D721Med (cell line): Measurements from ENCODE around the gene LRP1-AS.

Experiments used
- DNase-seq: peaks from one replicate; pipeline ENCODE4 v3.0.0; 2011; ENCODE audit warnings: low spot score; ENCODE audit not compliant: insufficient read length
- FAIRE-seq: peaks from 2 replicates; lab custom pipeline; 2011; peaks lifted over from hg19 to GRCh38; lab: Jason Lieb, UNC
- TF ChIP-seq, protein P1 (sequence below): IDR thresholded peaks from 2 replicates; pipeline ENCODE4 v1.5.1; 2012; ENCODE audit warnings: mild to moderate bottlenecking, control low read depth; ENCODE audit not compliant: insufficient read depth; ENCODE audit errors: missing control alignments

Gene LRP1-AS

DNA sequence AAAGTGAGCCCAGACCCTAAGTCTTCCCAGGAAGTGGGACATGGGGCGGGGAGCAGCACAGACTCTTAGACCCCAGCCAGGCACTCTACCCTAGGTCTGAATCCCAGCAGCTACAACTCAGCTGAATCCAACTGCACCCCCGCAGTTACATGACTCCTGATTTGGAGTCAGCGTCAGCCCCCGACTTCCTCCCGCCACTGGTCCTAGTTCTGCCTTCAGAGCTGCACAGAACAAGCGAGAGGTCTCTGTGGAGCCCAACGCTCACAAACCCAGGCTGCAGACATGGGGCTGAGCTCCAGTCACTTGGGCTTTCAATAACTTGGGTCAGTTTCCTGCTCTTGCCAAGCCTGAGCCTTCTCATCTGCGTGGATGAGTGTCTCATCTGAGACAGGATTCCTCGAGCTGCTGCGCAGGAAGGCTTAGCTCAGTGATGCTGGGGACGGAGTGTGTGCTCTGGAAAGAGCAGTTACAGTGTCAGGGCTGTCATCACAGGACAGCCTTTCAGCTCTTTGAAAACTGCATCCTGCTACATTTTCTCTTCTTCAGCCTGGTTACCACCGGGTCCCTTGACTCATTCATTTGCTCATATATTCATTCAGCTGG, 38.6 kb upstream of the LRP1-AS start:
- no peak for DNase-seq
- TF ChIP-seq, protein P1, sequence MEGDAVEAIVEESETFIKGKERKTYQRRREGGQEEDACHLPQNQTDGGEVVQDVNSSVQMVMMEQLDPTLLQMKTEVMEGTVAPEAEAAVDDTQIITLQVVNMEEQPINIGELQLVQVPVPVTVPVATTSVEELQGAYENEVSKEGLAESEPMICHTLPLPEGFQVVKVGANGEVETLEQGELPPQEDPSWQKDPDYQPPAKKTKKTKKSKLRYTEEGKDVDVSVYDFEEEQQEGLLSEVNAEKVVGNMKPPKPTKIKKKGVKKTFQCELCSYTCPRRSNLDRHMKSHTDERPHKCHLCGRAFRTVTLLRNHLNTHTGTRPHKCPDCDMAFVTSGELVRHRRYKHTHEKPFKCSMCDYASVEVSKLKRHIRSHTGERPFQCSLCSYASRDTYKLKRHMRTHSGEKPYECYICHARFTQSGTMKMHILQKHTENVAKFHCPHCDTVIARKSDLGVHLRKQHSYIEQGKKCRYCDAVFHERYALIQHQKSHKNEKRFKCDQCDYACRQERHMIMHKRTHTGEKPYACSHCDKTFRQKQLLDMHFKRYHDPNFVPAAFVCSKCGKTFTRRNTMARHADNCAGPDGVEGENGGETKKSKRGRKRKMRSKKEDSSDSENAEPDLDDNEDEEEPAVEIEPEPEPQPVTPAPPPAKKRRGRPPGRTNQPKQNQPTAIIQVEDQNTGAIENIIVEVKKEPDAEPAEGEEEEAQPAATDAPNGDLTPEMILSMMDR, result no peak
- no peak for FAIRE-seq

DNA sequence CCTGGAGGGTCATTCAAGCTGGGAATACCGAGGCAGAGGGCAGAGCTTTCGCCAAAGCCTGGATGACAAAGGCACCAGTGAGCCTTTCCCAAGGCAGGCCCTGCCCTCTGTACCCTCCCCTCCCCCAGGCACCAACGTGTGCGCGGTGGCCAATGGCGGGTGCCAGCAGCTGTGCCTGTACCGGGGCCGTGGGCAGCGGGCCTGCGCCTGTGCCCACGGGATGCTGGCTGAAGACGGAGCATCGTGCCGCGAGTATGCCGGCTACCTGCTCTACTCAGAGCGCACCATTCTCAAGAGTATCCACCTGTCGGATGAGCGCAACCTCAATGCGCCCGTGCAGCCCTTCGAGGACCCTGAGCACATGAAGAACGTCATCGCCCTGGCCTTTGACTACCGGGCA, 38.0 kb upstream of the LRP1-AS start:
- TF ChIP-seq, protein P1, result no peak
- no peak for FAIRE-seq
- DNase-seq, result no peak

DNA sequence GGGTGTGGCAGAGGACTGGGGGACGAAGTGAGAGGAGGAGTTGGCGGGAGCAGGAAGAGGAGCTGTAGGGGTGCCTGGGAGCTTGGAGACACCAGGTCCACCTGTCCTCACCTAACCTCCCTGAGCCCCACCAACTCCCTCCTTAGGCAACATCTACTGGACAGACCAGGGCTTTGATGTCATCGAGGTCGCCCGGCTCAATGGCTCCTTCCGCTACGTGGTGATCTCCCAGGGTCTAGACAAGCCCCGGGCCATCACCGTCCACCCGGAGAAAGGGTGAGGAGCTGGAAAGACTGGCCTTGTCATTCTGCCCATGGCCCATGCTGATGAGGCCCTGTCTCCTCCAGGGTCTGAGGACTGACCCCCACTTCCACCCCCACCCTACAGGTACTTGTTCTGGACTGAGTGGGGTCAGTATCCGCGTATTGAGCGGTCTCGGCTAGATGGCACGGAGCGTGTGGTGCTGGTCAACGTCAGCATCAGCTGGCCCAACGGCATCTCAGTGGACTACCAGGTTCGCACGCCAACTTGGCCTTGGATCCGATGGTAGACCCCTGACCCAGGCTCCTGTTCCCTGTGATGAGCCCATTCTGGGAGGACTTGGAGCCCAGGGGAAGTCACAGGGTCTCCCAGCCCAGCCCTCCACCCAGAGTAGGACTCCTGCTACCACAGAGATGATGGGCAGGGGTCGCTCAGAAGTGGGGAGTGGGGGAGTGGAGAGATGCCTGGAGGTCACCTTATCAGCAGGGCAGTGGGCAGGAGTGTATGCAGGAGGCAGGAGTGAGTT, 36.7 kb upstream of the LRP1-AS start:
- FAIRE-seq (no peak), DNase-seq (no peak)
- TF ChIP-seq, protein P1, result no peak

DNA sequence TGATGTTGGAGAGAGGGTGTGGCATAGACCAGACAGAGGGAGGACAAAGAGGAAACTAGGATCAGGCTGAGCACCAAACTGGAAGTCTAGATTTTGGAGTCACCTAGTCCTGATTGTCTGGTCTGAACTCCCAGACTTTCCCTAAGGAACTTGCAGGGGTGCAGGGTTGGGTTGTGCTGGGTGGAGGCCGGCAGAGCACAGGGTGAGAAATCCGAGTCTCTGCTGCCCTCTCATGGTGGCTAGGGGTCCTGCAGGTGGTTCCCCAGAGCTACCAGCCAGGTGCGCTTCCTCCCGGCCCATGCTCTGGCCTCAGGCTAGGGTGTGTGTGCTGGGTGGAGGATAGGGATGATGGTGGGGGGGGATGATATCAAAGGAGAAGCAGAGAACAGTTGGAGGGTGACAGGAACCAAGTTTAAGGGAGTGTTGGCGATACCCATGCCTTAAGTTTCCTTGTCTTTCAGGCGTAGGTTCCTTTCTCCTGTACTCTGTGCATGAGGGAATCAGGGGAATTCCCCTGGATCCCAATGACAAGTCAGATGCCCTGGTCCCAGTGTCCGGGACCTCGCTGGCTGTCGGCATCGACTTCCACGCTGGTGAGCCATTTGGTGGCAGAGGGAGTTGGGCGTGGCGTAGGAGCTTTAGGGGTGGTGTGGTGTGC, 35.6 kb upstream of the LRP1-AS start:
- FAIRE-seq, result no peak
- TF ChIP-seq, protein P1, result peak; percentile 81
- DNase-seq, result peak; percentile 98

DNA sequence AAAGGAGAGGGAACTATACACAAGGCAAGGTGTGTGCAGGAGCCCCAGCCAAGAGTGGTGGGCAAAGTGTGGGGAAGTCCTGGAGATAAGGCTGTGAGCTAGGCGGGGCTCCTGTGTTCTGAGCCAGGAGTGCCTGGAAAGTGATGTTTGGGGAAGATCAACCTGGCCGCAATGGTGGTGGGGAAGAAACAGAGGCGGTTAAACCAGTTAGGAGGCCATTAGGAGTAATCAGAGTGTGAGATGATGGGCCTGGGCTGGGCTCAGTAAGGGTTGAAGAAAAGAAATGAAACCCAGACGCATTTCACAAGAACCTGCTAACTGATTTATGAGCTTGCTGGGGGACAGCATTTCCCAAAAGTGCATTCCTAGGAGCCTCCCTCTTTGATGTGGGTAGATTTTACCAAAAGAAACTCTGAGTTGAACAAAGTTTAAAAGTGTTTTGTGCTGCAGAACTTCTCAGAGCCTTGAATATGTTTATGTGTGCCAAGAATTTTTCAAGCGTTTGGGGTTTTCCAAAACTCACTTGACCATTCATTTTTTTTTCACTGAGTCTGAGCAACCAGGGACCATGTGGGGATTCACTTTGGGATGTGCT, 34.2 kb upstream of the LRP1-AS start:
- TF ChIP-seq, protein P1, result no peak
- FAIRE-seq (no peak), DNase-seq (no peak)

DNA sequence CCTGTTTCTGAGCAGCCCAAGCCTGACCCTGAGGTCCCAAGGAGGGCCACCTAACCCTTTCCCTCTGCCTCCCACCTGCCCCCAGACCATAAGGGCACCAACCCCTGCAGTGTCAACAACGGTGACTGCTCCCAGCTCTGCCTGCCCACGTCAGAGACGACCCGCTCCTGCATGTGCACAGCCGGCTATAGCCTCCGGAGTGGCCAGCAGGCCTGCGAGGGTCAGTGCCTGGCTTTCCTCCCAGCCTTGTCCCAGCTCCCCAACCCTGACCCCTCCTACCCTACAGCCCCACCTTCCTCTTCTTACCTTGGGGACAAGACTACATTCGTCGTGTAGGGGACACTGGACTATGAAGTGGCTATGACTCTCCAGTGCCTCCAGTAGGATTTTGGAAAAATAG, 33.7 kb upstream of the LRP1-AS start:
- FAIRE-seq (no peak), DNase-seq (no peak)
- TF ChIP-seq, protein P1, result no peak
